GM12874 (cell line): Measurements from ENCODE around the gene AMIGO3.

Source experiments
- CTCF ChIP-seq: IDR thresholded peaks from 2 replicates; pipeline ENCODE4 v1.5.1; 2011; ENCODE audit warnings: low read depth, mild to moderate bottlenecking, control low read depth, low read length, moderate library complexity; ENCODE audit not compliant: insufficient read depth

AMIGO3 gene

GRCh38 chr3:49723628-49724551, 4.4 kb upstream of the AMIGO3 start, which contains the start of gene GMPPB:
TSS of gene GMPPB (minus strand) at chr3:49723951. CDS start at chr3:49723726, 225 bp downstream.
- TF ChIP-seq CTCF = no peak

GRCh38 chr3:49723296-49723627, 3.8 kb upstream of the AMIGO3 start:
- TF ChIP-seq CTCF = no peak

GRCh38 chr3:49722896-49723295, 3.4 kb upstream of the AMIGO3 start:
- no peak for TF ChIP-seq CTCF

GRCh38 chr3:49721896-49722781, 2.7 kb upstream of the AMIGO3 start:
- no peak for TF ChIP-seq CTCF

- no peak for TF ChIP-seq CTCF
Observed at GRCh38 chr3:49721596-49721895, 2.1 kb upstream of the AMIGO3 start.

GRCh38 chr3:49720855-49721595, 1.5 kb upstream of the AMIGO3 start:
- no peak for TF ChIP-seq CTCF

- no peak for TF ChIP-seq CTCF
Observed at GRCh38 chr3:49718858-49719213, 648 bp downstream of the AMIGO3 start.
